OCI-LY7 (cell line): ENCODE results near the gene MYH3. TPM values are rescaled to one million over a fixed set of nuclear protein-coding genes. Genes with fewer than 3 reads are reported as not detected.

ENCODE experiments used
- BruUV-seq: library from RNA; stranded (reverse); fragments of 400-500 nt; replicated peaks from 2 replicates; lab custom pipeline; 2021; lab: Mats Ljungman, UMichigan
- CTCF ChIA-PET: fragments of 300-600 bp; sonication (Branson Sonifier 250); formaldehyde crosslinking; loops from one replicate; lab custom pipeline; 2022; ENCODE audit warnings: antibody characterized with exemption; ENCODE audit not compliant: unreplicated experiment; lab: Charles Lee
- POLR2A ChIA-PET: fragments of 300-600 bp; sonication (Branson Sonifier 250); formaldehyde crosslinking; loops from one replicate; lab custom pipeline; 2022; ENCODE audit warnings: antibody characterized with exemption; lab: Charles Lee
- DNase-seq: peaks from one replicate; pipeline ENCODE4 v3.0.0-alpha.2; 2015; ENCODE audit warnings: low spot score
- H2AFZ ChIP-seq: fragments of 200-600 bp; sonication (generic), shearing (Covaris generic); 2 replicates; pipeline ENCODE4 v1.6.1; 2014; ENCODE audit warnings: mild to moderate bottlenecking, antibody characterized with exemption, low read length, moderate library complexity
- H3K27ac ChIP-seq: fragments of 200-600 bp; sonication (generic); 2 replicates; pipeline ENCODE4 v1.5.1; 2014; ENCODE audit warnings: mixed run types, low read depth, mild to moderate bottlenecking, moderate library complexity, low read length, inconsistent platforms; ENCODE audit not compliant: poor library complexity, severe bottlenecking
- H3K36me3 ChIP-seq: fragments of 200-600 bp; sonication (generic); 2 replicates; pipeline ENCODE4 v1.6.1; 2014; ENCODE audit warnings: mild to moderate bottlenecking, antibody characterized with exemption, low read length, moderate library complexity, mixed read lengths; ENCODE audit not compliant: insufficient read depth
- H3K4me1 ChIP-seq: fragments of 200-600 bp; sonication (generic); 2 replicates; pipeline ENCODE4 v1.5.1; 2014; ENCODE audit warnings: mild to moderate bottlenecking, low read length; ENCODE audit not compliant: insufficient read depth, poor library complexity, severe bottlenecking
- H3K4me2 ChIP-seq: fragments of 200-600 bp; sonication (generic); 2 replicates; pipeline ENCODE4 v1.6.1; 2014; ENCODE audit warnings: mild to moderate bottlenecking, low read length
- H3K4me3 ChIP-seq: fragments of 200-600 bp; sonication (generic); 2 replicates; pipeline ENCODE4 v1.5.1; 2014; ENCODE audit warnings: mild to moderate bottlenecking, low read depth, low read length; ENCODE audit not compliant: poor library complexity, severe bottlenecking
- H3K79me2 ChIP-seq: fragments of 200-600 bp; sonication (generic); 2 replicates; pipeline ENCODE4 v1.6.1; 2016; ENCODE audit warnings: low read depth, mild to moderate bottlenecking, low read length, moderate library complexity, mixed read lengths; ENCODE audit not compliant: insufficient read depth
- H3K9me2 ChIP-seq: fragments of 200-600 bp; sonication (generic); 2 replicates; pipeline ENCODE4 v1.6.1; 2016; ENCODE audit warnings: mild to moderate bottlenecking, low read length, mixed read lengths; ENCODE audit not compliant: insufficient read depth
- H3K9me3 ChIP-seq: fragments of 200-600 bp; sonication (generic); 2 replicates; pipeline ENCODE4 v1.6.1; 2014; ENCODE audit warnings: mild to moderate bottlenecking, mixed run types, low read length, mixed read lengths
- H4K20me1 ChIP-seq: fragments of 200-600 bp; sonication (generic); 2 replicates; pipeline ENCODE4 v1.6.1; 2014; ENCODE audit warnings: mild to moderate bottlenecking, antibody characterized with exemption, low read length, moderate library complexity, mixed read lengths; ENCODE audit not compliant: insufficient read depth
- CTCF ChIP-seq: fragments of 200-600 bp; sonication (generic); conservative IDR thresholded peaks from 2 replicates; pipeline ENCODE4 v1.5.1; 2014; ENCODE audit warnings: mild to moderate bottlenecking, antibody characterized with exemption, low read length, moderate library complexity, mixed read lengths
- EZH2phosphoT487 ChIP-seq: fragments of 200-600 bp; sonication (generic); IDR thresholded peaks from 2 replicates; pipeline ENCODE4 v1.6.1; 2018; ENCODE audit warnings: low read depth, borderline replicate concordance, mild to moderate bottlenecking, mixed run types, antibody characterized with exemption, low read length, moderate library complexity, mixed read lengths
- intact Hi-C: fragments of 100-400 bp; cut with micrococcal nuclease; formaldehyde crosslinking; loops from one replicate; pipeline ENCODE4 v1.10.0; 2022; ENCODE audit not compliant: unreplicated experiment
- total RNA-seq, 2 experiments: library from RNA; depleted of rRNA in 1 of 2; stranded (reverse); fragments of >200 nt in 1 of 2; shearing (Covaris generic) in 1 of 2; gene quantifications; 2 replicates each; pipeline ENCODE4 v1.2.3, GENCODE V29; 2014 to 2022

Gene MYH3
- total RNA-seq, 2 experiments from 2014 or later: 4.2 to 5.9 TPM

- H3K4me2 ChIP-seq: no peak overlapping the region
- H3K27ac ChIP-seq: no peak overlapping the region
- TF ChIP-seq CTCF (peak; percentile 81), EZH2phosphoT487 (no peak)
- peaks cover 21% of the 10 kb centered on the region; the same call in 1 of the 2 replicates for H3K79me2 ChIP-seq
- H3K9me2 ChIP-seq: no peaks in the 10 kb centered on the region
- intact Hi-C loops: loop anchor here (5.0 kb wide), 1 partner anchor 52 kb away; no protein-coding TSS in a partner anchor
- peaks cover 4% of the 10 kb centered on the region; the same call in 1 of the 2 replicates for H4K20me1 ChIP-seq
- CTCF ChIA-PET: no interaction called here
- no peak overlapping the region for H3K4me3 ChIP-seq
- no TSS peak for BruUV-seq
- POLR2A ChIA-PET: interaction anchor here (0.7 kb wide), 1 partner anchor 9 kb away, joined by 3 read pairs; no protein-coding TSS in a partner anchor
- peaks cover 97% of the 10 kb centered on the region for H3K36me3 ChIP-seq
- no peaks in the 10 kb centered on the region for H3K9me3 ChIP-seq
- H3K4me1 ChIP-seq: no peaks in the 10 kb centered on the region
- H2AFZ ChIP-seq: no peak overlapping the region
- DNase-seq: peak; percentile 33
Observed at GRCh38 chr17:10683853-10684252, 26.7 kb upstream of the MYH3 start.

GRCh38 chr17:10681866-10682446 is 24.8 kb upstream of the MYH3 start:
- ChIA-PET POLR2A (interaction anchor here (0.8 kb wide), 1 partner anchor 11 kb away, joined by 3 read pairs; no protein-coding TSS in a partner anchor), CTCF (no interaction called here)
- no peak overlapping the region for H2AFZ ChIP-seq
- H3K4me2 ChIP-seq: no peak overlapping the region
- H3K4me1 ChIP-seq: no peaks in the 10 kb centered on the region
- intact Hi-C loops: loop anchor here (5.0 kb wide), 1 partner anchor 50 kb away; no protein-coding TSS in a partner anchor
- TF ChIP-seq EZH2phosphoT487 (no peak), CTCF (no peak)
- DNase-seq: no peak
- H3K9me2 ChIP-seq: no peaks in the 10 kb centered on the region
- no peak overlapping the region for H3K27ac ChIP-seq
- H3K9me3 ChIP-seq: no peaks in the 10 kb centered on the region
- H3K4me3 ChIP-seq: no peak overlapping the region
- peaks cover 98% of the 10 kb centered on the region for H3K36me3 ChIP-seq
- peaks cover 4% of the 10 kb centered on the region; the same call in 1 of the 2 replicates for H4K20me1 ChIP-seq
- peaks cover 4% of the 10 kb centered on the region; the same call in 1 of the 2 replicates for H3K79me2 ChIP-seq
- no TSS peak for BruUV-seq

- Histone ChIP-seq H3K9me3 (no peaks in the 10 kb centered on the region), H4K20me1 (no peaks in the 10 kb centered on the region), H3K27ac (no peak overlapping the region), H3K36me3 (peaks cover 59% of the 10 kb centered on the region), H3K4me3 (no peak overlapping the region), H3K79me2 (no peaks in the 10 kb centered on the region), H3K4me1 (no peaks in the 10 kb centered on the region), H2AFZ (no peak overlapping the region), H3K9me2 (no peaks in the 10 kb centered on the region), H3K4me2 (no peak overlapping the region)
- CTCF ChIA-PET: no interaction called here
- DNase-seq: no peak
- POLR2A ChIA-PET: interaction anchor here (1.2 kb wide), 1 partner anchor 9 kb away, joined by 3 read pairs; no protein-coding TSS in a partner anchor
- intact Hi-C loops: no loop called here
- BruUV-seq: no TSS peak
- TF ChIP-seq CTCF: no peak
- no peak for TF ChIP-seq EZH2phosphoT487
Observed at GRCh38 chr17:10674704-10675103, 17.6 kb upstream of the MYH3 start.
